ENCODE data around the gene MPL.

GRCh38 chr1:43309405-43310025 lies 28.1 kb upstream of the MPL start:
- no peak for TF ChIP-seq POLR2A (IDR thresholded peaks at IDR 0.05)
- TF ChIP-seq CTCF (IDR thresholded peaks at IDR 0.05): no peak
- no peak for TF ChIP-seq EP300 (IDR thresholded peaks at IDR 0.05)
